Lung (tissue), 12 donors: Measurements from ENCODE around the gene MESP2. TPM values are rescaled to one million over a fixed set of nuclear protein-coding genes. Genes with fewer than 3 reads are reported as not detected.

Experiments
- ATAC-seq: fragments of 200-7000 bp; cut with Tn5 transposase; one replicate; pipeline ENCODE4 v1.9.1; 2020; ENCODE audit warnings: moderate number of reproducible peaks; ENCODE audit not compliant: insufficient read depth, low FRiP score
- DNase-seq, 3 donors: peaks; one replicate each; pipeline ENCODE4 v3.0.0-alpha.2; 2013 to 2017
- H3K27ac ChIP-seq, 2 donors: one replicate each; pipeline ENCODE4 v1.5.1; 2013; ENCODE audit warnings: mild to moderate bottlenecking in 2 of 2, moderate library complexity in 2 of 2, control low read depth in 1 of 2, inconsistent platforms in 1 of 2, low read depth in 1 of 2, low read length in 1 of 2
- H3K27me3 ChIP-seq, 3 donors: one replicate each; pipeline ENCODE4 v1.5.1; 2013; ENCODE audit warnings: low read length in 2 of 3; ENCODE audit not compliant: control insufficient read depth in 3 of 3, insufficient read depth in 3 of 3
- H3K36me3 ChIP-seq, 4 donors: one replicate each; pipeline ENCODE4 v1.5.1; 2013; ENCODE audit warnings: low read length in 4 of 4, mild to moderate bottlenecking in 1 of 4, moderate library complexity in 1 of 4; ENCODE audit not compliant: control insufficient read depth in 4 of 4, insufficient read depth in 4 of 4
- H3K4me1 ChIP-seq, 5 donors: one replicate each; pipeline ENCODE4 v1.5.1; 2013; ENCODE audit warnings: low read length in 5 of 5, mild to moderate bottlenecking in 2 of 5, moderate library complexity in 1 of 5; ENCODE audit not compliant: control insufficient read depth in 5 of 5, insufficient read depth in 5 of 5
- H3K4me3 ChIP-seq: one replicate; pipeline ENCODE4 v1.5.1; 2013; ENCODE audit warnings: mild to moderate bottlenecking, control low read depth, moderate library complexity
- H3K9ac ChIP-seq, 2 donors: one replicate each; pipeline ENCODE4 v1.5.1; 2013; ENCODE audit warnings: low read length in 2 of 2, control low read depth in 1 of 2; ENCODE audit not compliant: insufficient read depth in 1 of 2
- H3K9me3 ChIP-seq, 4 donors: one replicate each; pipeline ENCODE4 v1.5.1; 2013; ENCODE audit warnings: low read length in 3 of 4, mild to moderate bottlenecking in 1 of 4, moderate library complexity in 1 of 4; ENCODE audit not compliant: control insufficient read depth in 4 of 4, insufficient read depth in 3 of 4
- WGBS, 2 donors: extraction: QIAGEN DNeasy Blood & Tissue Kit; methylation state at CpG; one replicate each; pipeline ENCODE4 v1.1.7; 2013; 5-methylcytosine and 5-hydroxymethylcytosine counted together
- polyA plus RNA-seq, 2 donors: library from polyadenylated mRNA; stranded (reverse); fragments of 200-250 nt; gene quantifications; one replicate each; pipeline ENCODE4 v1.2.1, GENCODE V29; 2013
- total RNA-seq, 2 donors: library from RNA; depleted of rRNA in 1 of 2; stranded (reverse); fragments of >200 nt in 1 of 2; gene quantifications; one replicate each; pipeline ENCODE4 v1.2.1, GENCODE V29; 2014 to 2021
- TF ChIP-seq, protein P1 (sequence below): IDR thresholded peaks from 2 replicates; pipeline ENCODE4 v1.5.1; 2012; ENCODE audit warnings: mild to moderate bottlenecking; ENCODE audit errors: control extremely low read depth, extremely low read depth
- donor health status: control.
- donor health status: control.
- donor health status: Bipolar disorder and iron deficiency.
- donor health status: healthy.
- donor health status: DM: yes; HTN: yes; CAD: no.

Gene MESP2
- total and polyA plus RNA-seq, 4 donors = 0.17 to 0.71 (median 0.55) TPM; not detected in 1

DNA sequence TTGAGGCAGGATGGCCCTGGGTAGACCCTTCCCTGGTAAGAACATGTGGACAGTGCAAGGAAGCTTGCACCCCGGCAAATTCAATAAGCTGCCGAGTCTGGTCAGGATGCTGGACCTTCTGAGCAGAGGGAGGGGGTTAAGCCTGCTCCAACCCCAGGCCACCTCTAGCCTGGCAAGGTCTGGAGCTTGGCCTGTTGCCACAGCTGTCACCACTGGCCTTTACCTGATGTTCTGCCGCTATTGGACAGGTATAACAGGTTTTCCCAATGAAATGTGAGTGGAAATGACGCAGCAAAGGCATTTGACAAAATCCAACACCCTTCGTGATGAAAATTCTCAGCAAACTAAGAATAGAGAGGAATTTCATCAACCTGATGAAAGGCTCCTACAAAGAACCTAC lies 24.4 kb upstream of the MESP2 start:
- TF ChIP-seq, protein P1, sequence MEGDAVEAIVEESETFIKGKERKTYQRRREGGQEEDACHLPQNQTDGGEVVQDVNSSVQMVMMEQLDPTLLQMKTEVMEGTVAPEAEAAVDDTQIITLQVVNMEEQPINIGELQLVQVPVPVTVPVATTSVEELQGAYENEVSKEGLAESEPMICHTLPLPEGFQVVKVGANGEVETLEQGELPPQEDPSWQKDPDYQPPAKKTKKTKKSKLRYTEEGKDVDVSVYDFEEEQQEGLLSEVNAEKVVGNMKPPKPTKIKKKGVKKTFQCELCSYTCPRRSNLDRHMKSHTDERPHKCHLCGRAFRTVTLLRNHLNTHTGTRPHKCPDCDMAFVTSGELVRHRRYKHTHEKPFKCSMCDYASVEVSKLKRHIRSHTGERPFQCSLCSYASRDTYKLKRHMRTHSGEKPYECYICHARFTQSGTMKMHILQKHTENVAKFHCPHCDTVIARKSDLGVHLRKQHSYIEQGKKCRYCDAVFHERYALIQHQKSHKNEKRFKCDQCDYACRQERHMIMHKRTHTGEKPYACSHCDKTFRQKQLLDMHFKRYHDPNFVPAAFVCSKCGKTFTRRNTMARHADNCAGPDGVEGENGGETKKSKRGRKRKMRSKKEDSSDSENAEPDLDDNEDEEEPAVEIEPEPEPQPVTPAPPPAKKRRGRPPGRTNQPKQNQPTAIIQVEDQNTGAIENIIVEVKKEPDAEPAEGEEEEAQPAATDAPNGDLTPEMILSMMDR = no peak
- ATAC-seq = no peak
- Histone ChIP-seq H3K27ac (no peak overlapping the region), H3K4me1 (peaks cover 0 to 13% (median 0%) of the 10 kb centered on the region in 5 donors), H3K9ac (no peak overlapping the region), H3K4me3 (no peak overlapping the region), H3K27me3 (peaks cover 0 to 35% (median 28%) of the 10 kb centered on the region in 3 donors), H3K9me3 (no peaks in the 10 kb centered on the region), H3K36me3 (no peaks in the 10 kb centered on the region)
- DNase-seq = peak; percentile 54 to 72 (median 61)
- WGBS, 2 donors = 68 to 83% methylated on average over 5 of the region's 5 CpGs

DNA sequence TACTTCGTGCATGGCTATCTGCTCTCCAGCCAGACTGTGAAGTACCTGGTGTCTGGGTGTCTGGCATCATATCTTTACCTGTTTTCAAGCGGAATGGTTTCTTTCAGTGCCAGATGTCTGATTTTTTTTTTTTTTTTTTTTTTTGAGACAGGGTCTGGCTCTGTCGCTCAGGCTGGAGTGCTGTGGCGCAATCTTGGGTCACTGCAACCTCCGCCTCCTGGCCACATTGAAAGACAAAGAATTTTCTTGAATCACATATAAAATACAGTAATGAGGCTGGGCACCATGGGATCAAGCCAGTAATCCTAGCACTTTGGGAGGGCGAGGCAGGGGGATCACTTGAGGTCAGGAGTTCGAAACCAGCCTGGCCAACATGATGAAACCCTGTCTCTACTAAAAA lies 22.3 kb upstream of the MESP2 start:
- no peaks in the 10 kb centered on the region for H3K9me3 ChIP-seq
- H3K27ac ChIP-seq = no peak overlapping the region
- H3K4me1 ChIP-seq = peaks cover 0 to 13% (median 0%) of the 10 kb centered on the region in 5 donors
- no peak overlapping the region for H3K9ac ChIP-seq
- no peak for DNase-seq
- TF ChIP-seq, protein P1 = no peak
- 64 to 73% methylated on average over 7 of the region's 7 CpGs for WGBS, 2 donors
- no peak overlapping the region for H3K4me3 ChIP-seq
- ATAC-seq = no peak
- H3K36me3 ChIP-seq = no peaks in the 10 kb centered on the region
- peaks cover 0 to 15% (median 13%) of the 10 kb centered on the region in 3 donors for H3K27me3 ChIP-seq

DNA sequence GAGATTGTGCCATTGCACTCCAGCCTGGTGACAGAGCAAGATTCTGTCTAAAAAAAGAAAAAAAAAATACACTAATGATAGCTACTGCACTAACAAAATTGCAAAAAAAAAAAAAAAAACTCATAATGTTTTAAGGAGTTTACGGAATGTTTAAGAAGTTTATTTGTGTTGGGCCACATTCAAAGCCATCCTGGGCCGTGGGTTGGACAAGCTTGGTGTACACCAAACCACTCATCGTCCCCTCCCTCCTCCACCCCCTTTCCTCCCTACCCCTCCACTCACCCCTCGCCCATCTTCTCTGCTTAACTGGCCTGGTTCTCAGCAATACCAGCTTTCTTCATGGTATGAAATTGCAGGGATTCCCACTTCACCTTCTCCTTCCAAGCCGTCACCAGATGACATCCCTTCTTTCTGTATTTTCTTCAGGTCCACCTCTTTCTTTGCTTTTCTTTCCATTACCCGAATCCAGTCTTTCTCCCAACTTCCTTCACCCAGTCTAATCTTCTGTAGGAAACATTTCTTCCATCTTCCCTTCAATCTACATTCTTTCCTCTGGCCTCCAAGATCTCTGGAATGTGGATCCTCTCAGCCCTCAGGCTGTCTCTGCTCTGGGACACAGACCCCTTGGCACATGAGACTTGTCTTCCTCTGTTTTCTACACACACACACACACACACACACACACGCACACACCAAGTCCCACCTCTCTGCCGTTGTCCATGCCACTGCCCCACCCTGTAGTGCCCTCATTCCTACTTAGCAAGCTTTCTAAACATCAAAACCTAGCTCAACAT lies 21.6 kb upstream of the MESP2 start:
- no peaks in the 10 kb centered on the region for H3K36me3 ChIP-seq
- H3K9me3 ChIP-seq = no peaks in the 10 kb centered on the region
- no peak overlapping the region for H3K27ac ChIP-seq
- TF ChIP-seq, protein P1 = no peak
- H3K4me3 ChIP-seq = no peak overlapping the region
- H3K4me1 ChIP-seq = peaks cover 0 to 13% (median 0%) of the 10 kb centered on the region in 5 donors
- ATAC-seq (no peak), DNase-seq (no peak)
- H3K9ac ChIP-seq = no peak overlapping the region
- H3K27me3 ChIP-seq = peaks cover 0 to 8% (median 6%) of the 10 kb centered on the region in 3 donors
- WGBS, 2 donors = 71 to 75% methylated on average over 8 of the region's 8 CpGs
